M059J (cell line): ENCODE measurements around the gene LMLN. TPM values are rescaled to one million over a fixed set of nuclear protein-coding genes. Genes with fewer than 3 reads are reported as not detected.
"Not testable (repeated sequence)": the region's sequence is repeated elsewhere in the genome, so short reads cannot be mapped to it uniquely, and the experiment has no call there.

Experiments
- DNase-seq: peaks from one replicate; pipeline ENCODE4 v3.0.0-alpha.2; 2012; ENCODE audit warnings: low read depth
- total RNA-seq: library from RNA; depleted of rRNA; stranded (reverse); fragments of >200 nt; shearing (Covaris generic); gene quantifications from 2 replicates; pipeline ENCODE4 v1.2.3, GENCODE V29; 2014; rRNA removed

Gene LMLN
- total RNA-seq, 1 experiment from 2014 or later, result 7.1 TPM

DNA sequence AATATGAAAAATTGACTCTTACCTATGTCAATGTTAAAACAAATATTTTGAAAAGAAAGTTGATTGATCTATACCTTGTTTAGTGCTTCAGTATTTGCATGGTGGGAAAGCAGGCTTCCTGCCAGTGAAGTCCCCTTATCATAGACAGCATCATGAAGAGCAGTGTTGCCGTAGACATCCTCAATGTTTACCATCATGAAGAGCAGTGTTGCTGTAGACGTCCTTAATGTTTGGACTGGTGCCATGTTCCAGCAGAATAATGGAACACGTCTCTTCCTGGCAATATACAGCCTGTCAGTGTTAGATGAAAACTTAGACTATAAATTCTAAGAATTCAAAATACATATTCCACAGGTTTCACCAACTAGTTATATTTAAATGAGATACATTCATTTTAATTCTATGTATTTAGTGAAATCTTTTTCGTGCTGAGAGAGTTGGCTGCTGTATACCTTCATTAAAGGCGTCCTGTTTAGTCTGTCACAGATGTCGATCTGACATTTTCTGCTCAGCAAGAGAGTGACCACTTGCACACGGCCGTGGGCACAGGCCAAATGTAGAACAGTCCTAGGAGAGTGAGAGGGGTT, 116.8 kb downstream of the LMLN start:
- DNase-seq, result no peak

DNA sequence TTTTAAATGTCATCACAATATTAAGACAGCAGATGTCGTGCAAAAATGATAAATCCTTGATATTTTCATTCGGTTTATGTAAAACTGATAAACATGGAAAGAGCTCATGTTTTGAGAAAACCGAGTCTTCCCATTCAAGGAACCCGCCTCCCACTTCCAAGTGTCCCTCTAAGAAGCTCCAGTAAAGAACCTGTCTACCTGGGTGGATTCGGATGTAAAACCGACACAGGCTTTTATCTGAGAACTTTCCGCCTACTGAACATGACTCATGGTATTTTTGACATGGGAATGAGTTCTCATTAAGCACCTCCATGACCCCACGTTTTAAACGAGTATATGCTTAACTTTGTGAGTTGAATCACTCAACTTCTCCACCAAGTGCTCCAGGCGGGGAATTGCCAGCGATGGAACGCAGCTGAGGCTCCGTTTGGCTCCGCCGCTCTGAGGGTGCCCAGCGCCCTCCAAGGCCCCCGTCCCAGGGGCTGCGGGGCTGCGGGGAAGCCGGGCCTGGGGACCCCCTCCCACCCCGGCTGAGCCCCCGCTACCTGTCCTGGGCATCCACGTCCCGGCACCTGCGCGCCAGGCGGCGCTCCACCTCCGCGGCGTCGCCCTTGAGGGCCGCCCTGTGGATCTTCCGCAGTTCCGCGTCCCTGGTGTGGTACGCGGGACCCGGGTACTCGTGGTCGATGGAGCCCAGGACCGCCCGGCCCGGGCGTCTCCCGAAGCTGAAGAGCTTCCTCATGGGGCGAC, 119.9 kb downstream of the LMLN start:
- peak; percentile 64 for DNase-seq

DNA sequence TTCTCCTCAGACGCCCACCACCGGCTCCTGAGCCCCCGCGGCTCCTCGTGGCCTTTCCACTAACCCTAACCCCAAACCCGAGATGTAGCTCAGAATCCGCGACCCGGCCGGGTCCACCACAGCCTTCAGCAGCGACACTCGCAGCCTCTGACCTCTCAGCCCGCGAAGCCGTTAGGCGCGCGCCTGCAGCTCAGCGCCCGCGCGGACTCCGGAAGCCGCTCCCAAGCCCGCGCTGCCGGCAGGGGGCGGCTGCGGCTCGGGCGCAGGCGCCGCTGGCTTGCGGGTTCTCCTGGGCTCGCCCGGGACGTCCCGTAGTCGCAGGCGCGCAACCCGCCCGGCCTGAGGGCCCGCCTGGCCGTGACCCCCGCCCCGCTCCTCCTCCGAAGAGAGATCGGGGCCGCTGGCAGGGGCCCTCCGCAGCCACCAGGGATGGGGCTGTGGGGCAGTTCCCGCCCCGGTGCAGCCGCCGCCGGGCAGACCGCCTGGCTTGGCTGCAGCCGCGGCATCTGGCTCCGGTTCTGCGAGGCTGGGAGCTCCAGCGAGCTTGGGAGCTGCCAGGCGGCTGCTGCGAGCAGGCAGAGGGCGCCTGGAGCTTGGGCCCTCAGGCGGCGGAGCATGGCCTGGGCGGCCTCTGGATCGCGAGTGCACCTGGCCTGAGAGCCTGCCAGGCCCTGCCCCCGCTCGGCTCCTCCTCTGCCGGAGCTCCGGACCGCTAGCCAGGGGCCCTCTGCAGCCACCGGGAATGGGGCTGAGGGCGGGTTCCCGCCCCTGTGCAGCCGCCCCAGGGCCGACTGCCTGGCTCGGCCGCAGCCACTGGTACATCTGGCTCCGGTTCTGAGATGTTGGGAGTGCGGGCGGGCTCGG, 120.7 kb downstream of the LMLN start:
- DNase-seq, result peak; percentile 72

DNA sequence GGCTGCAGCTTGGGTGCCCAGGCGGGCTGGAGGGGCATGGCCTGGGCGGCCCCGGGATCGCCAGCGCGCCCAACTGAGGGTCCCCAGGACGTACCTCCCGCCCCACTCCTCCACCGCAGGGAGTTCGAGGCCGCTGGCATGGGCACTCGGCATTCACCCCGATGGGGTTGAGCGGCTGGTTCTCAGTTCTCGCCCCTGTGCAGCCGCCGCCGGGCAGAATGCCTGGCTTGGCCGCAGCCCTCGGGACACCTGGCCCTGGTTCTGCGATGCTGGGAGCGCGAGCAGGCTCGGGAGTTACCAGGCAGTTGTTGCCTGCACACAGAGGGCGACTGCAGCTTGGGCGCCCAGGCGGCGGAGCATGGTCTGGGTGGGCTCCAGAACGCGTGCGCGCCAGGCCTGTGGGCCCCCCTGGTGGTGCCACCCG, 121.4 kb downstream of the LMLN start:
- DNase-seq, result no peak

DNA sequence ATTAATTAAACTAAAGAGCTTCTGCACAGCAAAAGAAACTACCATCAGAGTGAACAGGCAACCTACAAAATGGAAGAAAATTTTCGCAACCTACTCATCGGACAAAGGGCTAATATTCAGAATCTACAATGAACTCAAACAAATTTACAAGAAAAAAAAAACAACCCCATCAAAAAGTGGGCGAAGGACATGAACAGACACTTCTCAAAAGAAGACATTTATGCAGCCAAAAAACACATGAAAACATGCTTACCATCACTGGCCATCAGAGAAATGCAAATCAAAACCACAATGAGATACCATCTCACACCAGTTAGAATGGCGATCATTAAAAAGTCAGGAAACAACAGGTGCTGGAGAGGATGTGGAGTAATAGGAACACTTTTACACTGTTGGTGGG, 122.2 kb downstream of the LMLN start:
- DNase-seq, result not testable (repeated sequence)

DNA sequence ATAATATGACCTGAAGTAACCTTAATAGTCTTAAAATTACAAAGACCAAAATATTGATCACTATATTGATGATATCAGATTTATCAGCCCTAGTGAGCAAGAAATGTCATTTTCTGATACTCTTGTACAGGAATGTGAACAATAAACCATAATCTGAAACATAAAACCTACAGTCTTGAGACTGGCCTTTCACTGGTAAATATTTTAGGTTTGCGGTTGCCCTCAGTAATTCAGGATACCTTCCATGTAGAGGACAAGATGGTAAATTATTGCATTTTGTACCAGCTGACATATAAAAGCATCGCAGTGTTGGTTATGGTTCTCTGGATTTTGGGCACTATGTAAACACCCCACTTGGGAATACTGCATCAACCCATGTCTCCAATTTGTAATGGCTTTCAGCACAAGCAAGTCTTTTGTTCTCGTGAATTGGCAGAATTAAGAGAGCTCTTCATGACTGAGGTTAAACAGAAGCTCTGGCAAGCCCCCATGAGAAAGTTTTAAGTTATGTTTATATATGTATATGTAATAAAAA, 128.5 kb downstream of the LMLN start:
- no peak for DNase-seq

DNA sequence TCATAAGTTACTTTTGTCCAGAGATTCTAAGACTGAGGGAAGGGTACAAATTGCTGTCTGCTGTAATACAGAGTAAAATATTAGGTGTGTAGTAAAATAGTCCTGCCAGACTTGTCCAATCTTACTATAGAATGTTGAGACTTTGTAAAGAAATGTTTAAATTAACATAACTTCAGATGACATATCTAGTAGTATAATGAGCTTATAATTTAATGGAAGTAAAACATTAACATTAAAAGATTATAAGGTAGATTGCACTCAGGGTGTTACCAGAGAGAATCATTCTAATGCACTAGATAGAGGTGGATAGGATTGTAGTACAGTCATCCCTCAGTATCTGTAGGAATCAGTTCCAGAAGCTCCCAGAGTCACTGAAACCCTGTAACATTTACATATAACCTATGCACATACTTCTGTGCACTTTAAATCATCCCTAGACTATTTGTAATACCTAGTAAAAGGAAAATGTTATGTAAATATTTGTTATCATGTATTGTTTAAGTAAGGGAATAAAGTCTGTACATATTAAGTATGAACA, 130.8 kb downstream of the LMLN start:
- DNase-seq, result no peak

DNA sequence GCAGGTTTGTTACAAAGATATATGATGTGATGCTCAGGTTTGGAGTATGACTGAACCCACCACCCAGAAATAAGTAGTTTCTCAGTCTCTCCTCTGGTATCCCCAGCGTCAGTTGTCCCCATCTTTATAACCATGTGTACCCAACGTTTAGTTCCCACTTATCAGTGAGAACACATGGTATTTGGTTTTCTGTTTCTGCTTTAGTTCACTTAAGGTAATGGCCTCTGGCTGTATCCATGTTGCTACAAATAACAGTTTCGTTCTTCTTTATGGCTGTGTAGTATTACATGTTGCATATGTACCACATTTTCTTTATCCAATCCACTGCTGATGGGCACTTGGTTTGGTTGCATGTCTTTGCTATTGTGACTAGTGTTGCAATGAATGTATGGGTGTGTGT, 132.3 kb downstream of the LMLN start:
- DNase-seq, result no peak

DNA sequence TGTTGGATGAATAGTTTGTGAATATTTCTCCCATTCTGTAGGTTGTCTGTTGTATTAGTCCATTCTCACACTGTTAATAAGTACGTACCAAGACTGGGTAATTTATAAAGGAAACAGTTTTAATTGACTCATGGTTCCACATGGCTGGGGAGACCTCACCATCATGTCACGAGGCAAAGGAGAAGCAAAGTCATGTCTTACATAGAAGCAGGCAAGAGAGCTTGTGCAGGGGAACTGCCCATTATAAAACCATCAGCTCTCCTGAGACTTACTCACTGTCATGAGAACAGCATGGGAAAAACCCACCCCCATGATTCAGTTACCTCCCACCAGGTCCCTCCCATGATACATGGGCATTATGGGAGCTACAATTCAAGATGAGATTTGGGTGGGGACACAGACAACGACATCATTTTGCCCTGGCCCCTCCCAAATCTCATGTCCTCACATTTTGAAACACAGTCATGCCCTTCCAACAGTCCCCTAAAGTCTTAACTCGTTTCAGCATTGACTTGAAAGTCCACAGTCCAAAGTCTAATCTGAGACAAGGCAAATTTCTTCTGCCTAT, 133.2 kb downstream of the LMLN start:
- DNase-seq, result no peak

Other genes starting within 250 kb of the LMLN start
- gene RUBCN, start 223.3 kb upstream of the LMLN start, total RNA-seq, result 38.7 and 53.1 TPM in 2 replicates
- gene FYTTD1, start 210.3 kb upstream of the LMLN start, total RNA-seq, result 51.2 and 62.4 TPM in 2 replicates
- 23.6 and 24.4 TPM in 2 replicates for gene LRCH3, start 169.0 kb upstream of the LMLN start, total RNA-seq
- gene RPL35A, start 10.0 kb upstream of the LMLN start, total RNA-seq, result 851 and 1,020 TPM in 2 replicates